ENCODE results near the gene PDE2A. TPM values are rescaled to one million over a fixed set of nuclear protein-coding genes. Genes with fewer than 3 reads are reported as not detected.

PDE2A gene
- total and polyA plus RNA-seq, 2 donors (not counting 1 experiment from before 2014, with no cell fraction given): 0.88 to 2.9 TPM

DNA sequence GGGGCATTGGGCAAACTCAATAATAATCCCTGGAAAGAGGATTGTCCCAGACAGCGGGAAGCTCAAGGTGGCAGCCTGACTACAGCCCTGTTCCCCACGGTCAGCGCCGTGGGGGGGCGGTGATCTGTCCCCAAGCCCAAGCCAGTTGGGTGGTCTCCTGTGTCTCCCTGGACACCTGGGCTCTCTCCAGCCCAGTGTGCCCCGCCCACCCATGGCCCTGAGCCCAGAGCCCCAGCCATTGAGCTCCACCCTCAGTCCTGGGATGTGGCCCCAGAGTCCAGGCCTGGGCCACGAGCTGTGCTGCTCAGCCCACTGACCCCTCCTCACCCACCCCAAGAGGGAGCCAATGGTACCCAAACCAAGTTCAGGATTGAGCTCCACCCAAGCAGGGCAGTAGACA lies 27.9 kb upstream of the PDE2A start:
- ChIA-PET CTCF (interaction anchor here (0.6 to 1.6 kb wide), 3 partner anchors 18 to 148 kb away, joined by 3 to 5 read pairs (median 4); no protein-coding TSS in a partner anchor), POLR2A (interaction anchor here (0.6 kb wide), 1 partner anchor 485 kb away, joined by 6 read pairs; no protein-coding TSS in a partner anchor)
- H3K27ac ChIP-seq (ENCODE audit: low read length in 2 of 2): no peak overlapping the region
- peaks cover 0 to 96% of the 10 kb centered on the region in 2 experiments for H3K36me3 ChIP-seq (replicated peaks in 1 of 2; ENCODE audit: control extremely low read depth in 1 of 2, control insufficient read depth in 1 of 2, extremely low read depth in 1 of 2, insufficient read depth in 2 of 2, low read length in 1 of 2)
- H3K9me3 ChIP-seq (ENCODE audit: control extremely low read depth in 1 of 3, control insufficient read depth in 2 of 3, insufficient read depth in 1 of 3, low read length in 2 of 3): no peaks in the 10 kb centered on the region
- TF ChIP-seq EZH2 (IDR thresholded peaks at IDR 0.05; ENCODE audit: borderline replicate concordance, insufficient read depth, low read depth, low read length, poor library complexity, severe bottlenecking): no peak
- TF ChIP-seq, protein P1, sequence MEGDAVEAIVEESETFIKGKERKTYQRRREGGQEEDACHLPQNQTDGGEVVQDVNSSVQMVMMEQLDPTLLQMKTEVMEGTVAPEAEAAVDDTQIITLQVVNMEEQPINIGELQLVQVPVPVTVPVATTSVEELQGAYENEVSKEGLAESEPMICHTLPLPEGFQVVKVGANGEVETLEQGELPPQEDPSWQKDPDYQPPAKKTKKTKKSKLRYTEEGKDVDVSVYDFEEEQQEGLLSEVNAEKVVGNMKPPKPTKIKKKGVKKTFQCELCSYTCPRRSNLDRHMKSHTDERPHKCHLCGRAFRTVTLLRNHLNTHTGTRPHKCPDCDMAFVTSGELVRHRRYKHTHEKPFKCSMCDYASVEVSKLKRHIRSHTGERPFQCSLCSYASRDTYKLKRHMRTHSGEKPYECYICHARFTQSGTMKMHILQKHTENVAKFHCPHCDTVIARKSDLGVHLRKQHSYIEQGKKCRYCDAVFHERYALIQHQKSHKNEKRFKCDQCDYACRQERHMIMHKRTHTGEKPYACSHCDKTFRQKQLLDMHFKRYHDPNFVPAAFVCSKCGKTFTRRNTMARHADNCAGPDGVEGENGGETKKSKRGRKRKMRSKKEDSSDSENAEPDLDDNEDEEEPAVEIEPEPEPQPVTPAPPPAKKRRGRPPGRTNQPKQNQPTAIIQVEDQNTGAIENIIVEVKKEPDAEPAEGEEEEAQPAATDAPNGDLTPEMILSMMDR (IDR thresholded peaks at IDR 0.05): no peak
- H2AFZ ChIP-seq (ENCODE audit: insufficient read depth, low read depth, low read length, poor library complexity, severe bottlenecking): no peak overlapping the region
- no peak overlapping the region for H3K4me3 ChIP-seq (ENCODE audit: control extremely low read depth in 1 of 5, extremely low read depth in 1 of 5, insufficient read depth in 1 of 5, low read depth in 2 of 5, low read length in 4 of 5)
- no peaks in the 10 kb centered on the region for H3K27me3 Mint-ChIP-seq
- no peak overlapping the region for H3K4me3 Mint-ChIP-seq
- peaks cover 2% of the 10 kb centered on the region for H3K4me1 Mint-ChIP-seq
- H3K4me1 ChIP-seq (ENCODE audit: control insufficient read depth in 2 of 2, insufficient read depth in 2 of 2, low read length in 2 of 2): no peaks in the 10 kb centered on the region
- H3K9ac ChIP-seq (ENCODE audit: low read length): no peak overlapping the region
- ATAC-seq (ENCODE audit: low read depth) (no peak), DNase-seq (no peak)
- no peaks in the 10 kb centered on the region for H3K27me3 ChIP-seq (replicated peaks in 1 of 4; ENCODE audit: control extremely low read depth in 1 of 4, control insufficient read depth in 3 of 4, insufficient read depth in 4 of 4, low read length in 3 of 4)
- no peak overlapping the region for H3K27ac Mint-ChIP-seq
- no peaks in the 10 kb centered on the region for H3K9me3 Mint-ChIP-seq (ENCODE audit: insufficient read depth)
- H3K4me2 ChIP-seq (replicated peaks; ENCODE audit: low read depth, low read length, poor library complexity, severe bottlenecking): no peak overlapping the region
- peaks cover 77% of the 10 kb centered on the region for H4K20me1 ChIP-seq (ENCODE audit: control insufficient read depth, insufficient read depth, low read length, poor library complexity, severe bottlenecking)
- 98% methylated on average over 7 of the region's 7 CpGs for WGBS (ENCODE audit: insufficient coverage)
- intact Hi-C loops (cut with micrococcal nuclease): no loop called here
- peaks cover 15% of the 10 kb centered on the region for H3K79me2 ChIP-seq (ENCODE audit: control insufficient read depth, insufficient read depth, low read length)

DNA sequence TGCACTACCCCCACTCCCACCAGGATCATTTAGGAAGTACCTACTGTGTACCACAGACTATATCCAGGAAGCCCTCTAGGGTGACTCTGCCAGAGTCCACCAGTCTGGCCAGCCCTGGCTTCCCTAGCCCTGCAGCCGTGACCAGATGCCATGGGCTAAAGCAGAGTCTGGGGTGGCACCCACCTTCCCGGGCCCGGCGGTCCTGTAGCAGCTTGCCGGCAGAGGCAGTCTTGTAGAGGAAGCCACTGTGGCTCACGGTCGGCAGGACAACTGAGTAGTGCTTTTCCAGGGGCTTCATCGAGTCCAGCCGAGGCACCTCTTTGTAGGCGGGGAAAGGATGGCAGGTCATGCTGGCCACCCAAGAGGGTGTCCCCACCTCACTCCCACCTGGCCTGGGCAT lies 27.2 kb upstream of the PDE2A start:
- DNase-seq: no peak
- 99% methylated on average over 10 of the region's 10 CpGs for WGBS (ENCODE audit: insufficient coverage)
- H3K4me3 Mint-ChIP-seq: no peak overlapping the region
- no peaks in the 10 kb centered on the region for H3K4me1 ChIP-seq (ENCODE audit: control insufficient read depth in 2 of 2, insufficient read depth in 2 of 2, low read length in 2 of 2)
- no peaks in the 10 kb centered on the region for H3K9me3 Mint-ChIP-seq (ENCODE audit: insufficient read depth)
- H3K27me3 ChIP-seq (replicated peaks in 1 of 4; ENCODE audit: control extremely low read depth in 1 of 4, control insufficient read depth in 3 of 4, insufficient read depth in 4 of 4, low read length in 3 of 4): no peaks in the 10 kb centered on the region
- H3K4me1 Mint-ChIP-seq: peaks cover 2% of the 10 kb centered on the region
- H3K79me2 ChIP-seq (ENCODE audit: control insufficient read depth, insufficient read depth, low read length): peaks cover 8% of the 10 kb centered on the region
- peak overlapping the region; percentile 15 for H3K27ac Mint-ChIP-seq
- H3K36me3 ChIP-seq (replicated peaks in 1 of 2; ENCODE audit: control extremely low read depth in 1 of 2, control insufficient read depth in 1 of 2, extremely low read depth in 1 of 2, insufficient read depth in 2 of 2, low read length in 1 of 2): peaks cover 0 to 96% of the 10 kb centered on the region in 2 experiments
- TF ChIP-seq, protein P1 (IDR thresholded peaks at IDR 0.05): no peak
- no peak for TF ChIP-seq EZH2 (IDR thresholded peaks at IDR 0.05; ENCODE audit: borderline replicate concordance, insufficient read depth, low read depth, low read length, poor library complexity, severe bottlenecking)
- H3K4me3 ChIP-seq (ENCODE audit: control extremely low read depth in 1 of 5, extremely low read depth in 1 of 5, insufficient read depth in 1 of 5, low read depth in 2 of 5, low read length in 4 of 5): no peak overlapping the region
- H3K27ac ChIP-seq (ENCODE audit: low read length in 2 of 2): no peak overlapping the region
- H3K27me3 Mint-ChIP-seq: no peaks in the 10 kb centered on the region
- intact Hi-C loops (cut with micrococcal nuclease): no loop called here
- H4K20me1 ChIP-seq (ENCODE audit: control insufficient read depth, insufficient read depth, low read length, poor library complexity, severe bottlenecking): peaks cover 77% of the 10 kb centered on the region
- H2AFZ ChIP-seq (ENCODE audit: insufficient read depth, low read depth, low read length, poor library complexity, severe bottlenecking): no peak overlapping the region
- no peak overlapping the region for H3K9ac ChIP-seq (ENCODE audit: low read length)
- CTCF ChIA-PET: interaction anchor here (0.6 to 1.6 kb wide), 3 partner anchors 17 to 148 kb away, joined by 3 to 5 read pairs (median 4); no protein-coding TSS in a partner anchor
- no peaks in the 10 kb centered on the region for H3K9me3 ChIP-seq (ENCODE audit: control extremely low read depth in 1 of 3, control insufficient read depth in 2 of 3, insufficient read depth in 1 of 3, low read length in 2 of 3)
- ATAC-seq (ENCODE audit: low read depth): no peak
- POLR2A ChIA-PET: no interaction called here
- no peak overlapping the region for H3K4me2 ChIP-seq (replicated peaks; ENCODE audit: low read depth, low read length, poor library complexity, severe bottlenecking)

All from B cell (primary cell).